HepG2 (cell line): ENCODE results near the gene MOK. TPM values are rescaled to one million over a fixed set of nuclear protein-coding genes. Genes with fewer than 3 reads are reported as not detected.

Experiments used
- CHD2 ChIP-seq: IDR thresholded peaks from 2 replicates; pipeline ENCODE4 v1.6.1; 2011; ENCODE audit warnings: low read depth, low read length, improper control_type of control experiment
- HNRNPLL ChIP-seq: fragments of 200-400 bp; formaldehyde crosslinking; IDR thresholded peaks from 2 replicates; pipeline ENCODE4 v1.6.1; 2017; ENCODE audit warnings: mild to moderate bottlenecking, low read depth, low read length; ENCODE audit not compliant: poor library complexity, severe bottlenecking
- IKZF4 ChIP-seq: sonication (generic); formaldehyde crosslinking; IDR thresholded peaks from 2 replicates; pipeline ENCODE4 v1.5.1; 2020; ENCODE audit warnings: borderline replicate concordance, mild to moderate bottlenecking, low read depth, missing genetic modification reagents; ENCODE audit errors: not compliant biosample characterization
- NCOR1 ChIP-seq: fragments of 200-600 bp; sonication (generic); IDR thresholded peaks from 2 replicates; pipeline ENCODE4 v1.7.0; 2017; ENCODE audit warnings: antibody characterized with exemption, low read length, borderline replicate concordance
- PTBP1 ChIP-seq: fragments of 200-400 bp; formaldehyde crosslinking; IDR thresholded peaks from 2 replicates; pipeline ENCODE4 v1.6.1; 2018; ENCODE audit warnings: low read length, low read depth; ENCODE audit not compliant: poor library complexity, severe bottlenecking
- RBFOX2 ChIP-seq: fragments of 200-400 bp; formaldehyde crosslinking; IDR thresholded peaks from 2 replicates; pipeline ENCODE4 v1.6.1; 2017; ENCODE audit warnings: low read depth, mild to moderate bottlenecking, low read length
- SIN3A ChIP-seq: IDR thresholded peaks from 2 replicates; pipeline ENCODE4 v1.6.1; 2011; ENCODE audit warnings: low read depth, mild to moderate bottlenecking, control low read depth, low read length, borderline replicate concordance
- SRSF4 ChIP-seq: fragments of 200-400 bp; formaldehyde crosslinking; IDR thresholded peaks from one replicate; pipeline ENCODE4 v1.6.1; 2018; ENCODE audit warnings: mild to moderate bottlenecking, low read depth, low read length, moderate library complexity; ENCODE audit not compliant: poor library complexity, severe bottlenecking
- TOE1 ChIP-seq: sonication (generic); formaldehyde crosslinking; IDR thresholded peaks from 2 replicates; pipeline ENCODE4 v1.4.0; 2020; ENCODE audit warnings: mild to moderate bottlenecking, missing genetic modification reagents
- ZNF468 ChIP-seq: sonication (generic); formaldehyde crosslinking; IDR thresholded peaks from 2 replicates; pipeline ENCODE4 v1.8.0; 2022; ENCODE audit warnings: mild to moderate bottlenecking, moderate library complexity, missing genetic modification reagents
- ZNF816 ChIP-seq: sonication (generic); formaldehyde crosslinking; IDR thresholded peaks from 2 replicates; pipeline ENCODE4 v1.8.0; 2022; ENCODE audit warnings: missing genetic modification reagents, mild to moderate bottlenecking, borderline replicate concordance
- polyA plus RNA-seq, 8 experiments: library from polyadenylated mRNA; depleted of rRNA in 3 of 8; stranded (reverse) in 7 of 8; unstranded in 1 of 8; fragments of >200 nt; fragmentation: Illumina TruSeq in 4 of 8; extraction: Trizol in 4 of 8; gene quantifications; 2 replicates each; pipeline versions ENCODE4 v1.2.1 to v1.2.3, GENCODE V29; 2011 to 2016; ENCODE audit warnings: low read depth in 4 of 8, missing spikeins in 1 of 8, mixed read lengths in 1 of 8; ENCODE audit not compliant: insufficient read depth in 1 of 8
- total RNA-seq, 5 experiments: library from RNA; depleted of rRNA; stranded (reverse); fragments of >200 nt; fragmentation: Illumina TruSeq; extraction: Trizol; gene quantifications; 2 replicates each; pipeline ENCODE4 v1.2.3, GENCODE V29; 2016; ENCODE audit warnings: low read depth in 1 of 5
- TF ChIP-seq, protein P1 (sequence below): sonication (generic); formaldehyde crosslinking; conservative IDR thresholded peaks from 2 replicates; pipeline ENCODE4 v1.8.0; 2022; ENCODE audit warnings: missing genetic modification reagents
- TF ChIP-seq, protein P2 (sequence below): sonication (generic); formaldehyde crosslinking; conservative IDR thresholded peaks from 2 replicates; pipeline ENCODE4 v1.8.0; 2022; ENCODE audit warnings: mild to moderate bottlenecking, moderate library complexity, missing genetic modification reagents
- TF ChIP-seq, protein P3 (sequence below): sonication (generic); formaldehyde crosslinking; IDR thresholded peaks from 2 replicates; pipeline ENCODE4 v1.8.1; 2023; ENCODE audit warnings: mild to moderate bottlenecking, missing genetic modification reagents
- TF ChIP-seq, protein P4 (sequence below): sonication (generic); formaldehyde crosslinking; conservative IDR thresholded peaks from 2 replicates; pipeline ENCODE4 v1.4.0; 2020; ENCODE audit warnings: missing genetic modification reagents
- TF ChIP-seq, protein P5 (sequence below): sonication (generic); formaldehyde crosslinking; IDR thresholded peaks from 2 replicates; pipeline ENCODE4 v1.5.0; 2020; ENCODE audit warnings: missing genetic modification reagents, mild to moderate bottlenecking, borderline replicate concordance
- TF ChIP-seq, protein P6 (sequence below): sonication (generic); formaldehyde crosslinking; IDR thresholded peaks from 2 replicates; pipeline ENCODE4 v1.5.0; 2020; ENCODE audit warnings: mild to moderate bottlenecking, missing genetic modification reagents

The MOK gene
- total and polyA plus RNA-seq, 2 of the 13 experiments (the other 11 are each of a cell fraction or from before 2014, with no cell fraction given), result 15.3 to 16.9 TPM

DNA sequence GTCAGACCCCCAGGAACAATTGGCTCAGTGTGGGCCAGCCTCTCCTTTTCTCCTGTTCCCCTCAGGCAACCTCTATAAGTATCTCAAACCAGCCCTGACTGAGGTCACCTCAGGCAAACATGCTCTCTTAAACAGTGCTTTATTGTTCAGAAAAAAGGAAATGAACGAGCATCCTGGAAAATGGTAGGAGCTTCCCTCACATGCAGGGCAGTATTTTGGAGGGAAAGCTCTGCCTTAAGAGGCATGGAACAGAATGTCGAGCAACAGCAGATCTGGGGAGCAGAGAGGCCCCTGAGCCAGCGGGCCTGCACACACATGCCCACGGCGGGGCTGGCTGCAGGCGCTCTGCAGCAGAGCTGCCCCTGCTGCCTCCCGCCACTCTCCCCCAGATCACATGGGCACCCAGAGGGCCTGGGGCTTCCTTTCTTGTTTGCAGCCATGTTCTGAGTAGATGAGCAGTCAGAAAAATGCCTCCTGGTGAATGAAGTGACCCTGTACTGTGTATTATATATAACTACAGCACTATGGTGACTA is 42.0 kb downstream of the MOK start (continued):
- TF ChIP-seq, protein P1, sequence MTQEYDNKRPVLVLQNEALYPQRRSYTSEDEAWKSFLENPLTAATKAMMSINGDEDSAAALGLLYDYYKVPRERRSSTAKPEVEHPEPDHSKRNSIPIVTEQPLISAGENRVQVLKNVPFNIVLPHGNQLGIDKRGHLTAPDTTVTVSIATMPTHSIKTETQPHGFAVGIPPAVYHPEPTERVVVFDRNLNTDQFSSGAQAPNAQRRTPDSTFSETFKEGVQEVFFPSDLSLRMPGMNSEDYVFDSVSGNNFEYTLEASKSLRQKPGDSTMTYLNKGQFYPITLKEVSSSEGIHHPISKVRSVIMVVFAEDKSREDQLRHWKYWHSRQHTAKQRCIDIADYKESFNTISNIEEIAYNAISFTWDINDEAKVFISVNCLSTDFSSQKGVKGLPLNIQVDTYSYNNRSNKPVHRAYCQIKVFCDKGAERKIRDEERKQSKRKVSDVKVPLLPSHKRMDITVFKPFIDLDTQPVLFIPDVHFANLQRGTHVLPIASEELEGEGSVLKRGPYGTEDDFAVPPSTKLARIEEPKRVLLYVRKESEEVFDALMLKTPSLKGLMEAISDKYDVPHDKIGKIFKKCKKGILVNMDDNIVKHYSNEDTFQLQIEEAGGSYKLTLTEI (CRISPR knock-in tag), result no peak
- TF ChIP-seq RBFOX2, result peak; percentile 56
- TF ChIP-seq, protein P2, sequence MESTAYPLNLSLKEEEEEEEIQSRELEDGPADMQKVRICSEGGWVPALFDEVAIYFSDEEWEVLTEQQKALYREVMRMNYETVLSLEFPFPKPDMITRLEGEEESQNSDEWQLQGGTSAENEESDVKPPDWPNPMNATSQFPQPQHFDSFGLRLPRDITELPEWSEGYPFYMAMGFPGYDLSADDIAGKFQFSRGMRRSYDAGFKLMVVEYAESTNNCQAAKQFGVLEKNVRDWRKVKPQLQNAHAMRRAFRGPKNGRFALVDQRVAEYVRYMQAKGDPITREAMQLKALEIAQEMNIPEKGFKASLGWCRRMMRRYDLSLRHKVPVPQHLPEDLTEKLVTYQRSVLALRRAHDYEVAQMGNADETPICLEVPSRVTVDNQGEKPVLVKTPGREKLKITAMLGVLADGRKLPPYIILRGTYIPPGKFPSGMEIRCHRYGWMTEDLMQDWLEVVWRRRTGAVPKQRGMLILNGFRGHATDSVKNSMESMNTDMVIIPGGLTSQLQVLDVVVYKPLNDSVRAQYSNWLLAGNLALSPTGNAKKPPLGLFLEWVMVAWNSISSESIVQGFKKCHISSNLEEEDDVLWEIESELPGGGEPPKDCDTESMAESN (CRISPR knock-in tag), result no peak
- TF ChIP-seq PTBP1, result no peak
- TF ChIP-seq ZNF816 (CRISPR knock-in tag), result no peak
- no peak for TF ChIP-seq SRSF4
- TF ChIP-seq, protein P3, sequence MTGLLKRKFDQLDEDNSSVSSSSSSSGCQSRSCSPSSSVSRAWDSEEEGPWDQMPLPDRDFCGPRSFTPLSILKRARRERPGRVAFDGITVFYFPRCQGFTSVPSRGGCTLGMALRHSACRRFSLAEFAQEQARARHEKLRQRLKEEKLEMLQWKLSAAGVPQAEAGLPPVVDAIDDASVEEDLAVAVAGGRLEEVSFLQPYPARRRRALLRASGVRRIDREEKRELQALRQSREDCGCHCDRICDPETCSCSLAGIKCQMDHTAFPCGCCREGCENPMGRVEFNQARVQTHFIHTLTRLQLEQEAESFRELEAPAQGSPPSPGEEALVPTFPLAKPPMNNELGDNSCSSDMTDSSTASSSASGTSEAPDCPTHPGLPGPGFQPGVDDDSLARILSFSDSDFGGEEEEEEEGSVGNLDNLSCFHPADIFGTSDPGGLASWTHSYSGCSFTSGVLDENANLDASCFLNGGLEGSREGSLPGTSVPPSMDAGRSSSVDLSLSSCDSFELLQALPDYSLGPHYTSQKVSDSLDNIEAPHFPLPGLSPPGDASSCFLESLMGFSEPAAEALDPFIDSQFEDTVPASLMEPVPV (CRISPR knock-in tag), result 0 out of 2 replicates have a peak, but pooled peaks have one; percentile 49
- TF ChIP-seq, protein P4, sequence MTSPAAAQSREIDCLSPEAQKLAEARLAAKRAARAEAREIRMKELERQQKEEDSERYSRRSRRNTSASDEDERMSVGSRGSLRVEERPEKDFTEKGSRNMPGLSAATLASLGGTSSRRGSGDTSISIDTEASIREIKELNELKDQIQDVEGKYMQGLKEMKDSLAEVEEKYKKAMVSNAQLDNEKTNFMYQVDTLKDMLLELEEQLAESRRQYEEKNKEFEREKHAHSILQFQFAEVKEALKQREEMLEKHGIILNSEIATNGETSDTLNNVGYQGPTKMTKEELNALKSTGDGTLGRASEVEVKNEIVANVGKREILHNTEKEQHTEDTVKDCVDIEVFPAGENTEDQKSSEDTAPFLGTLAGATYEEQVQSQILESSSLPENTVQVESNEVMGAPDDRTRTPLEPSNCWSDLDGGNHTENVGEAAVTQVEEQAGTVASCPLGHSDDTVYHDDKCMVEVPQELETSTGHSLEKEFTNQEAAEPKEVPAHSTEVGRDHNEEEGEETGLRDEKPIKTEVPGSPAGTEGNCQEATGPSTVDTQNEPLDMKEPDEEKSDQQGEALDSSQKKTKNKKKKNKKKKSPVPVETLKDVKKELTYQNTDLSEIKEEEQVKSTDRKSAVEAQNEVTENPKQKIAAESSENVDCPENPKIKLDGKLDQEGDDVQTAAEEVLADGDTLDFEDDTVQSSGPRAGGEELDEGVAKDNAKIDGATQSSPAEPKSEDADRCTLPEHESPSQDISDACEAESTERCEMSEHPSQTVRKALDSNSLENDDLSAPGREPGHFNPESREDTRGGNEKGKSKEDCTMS, result no peak
- TF ChIP-seq ZNF468 (CRISPR knock-in tag), result no peak
- no peak for TF ChIP-seq CHD2
- TF ChIP-seq HNRNPLL, result peak; percentile 21
- TF ChIP-seq SIN3A, result no peak
- no peak for TF ChIP-seq NCOR1
- no peak for TF ChIP-seq TOE1 (CRISPR knock-in tag)
- no peak for TF ChIP-seq IKZF4 (CRISPR knock-in tag)
- TF ChIP-seq, protein P5, sequence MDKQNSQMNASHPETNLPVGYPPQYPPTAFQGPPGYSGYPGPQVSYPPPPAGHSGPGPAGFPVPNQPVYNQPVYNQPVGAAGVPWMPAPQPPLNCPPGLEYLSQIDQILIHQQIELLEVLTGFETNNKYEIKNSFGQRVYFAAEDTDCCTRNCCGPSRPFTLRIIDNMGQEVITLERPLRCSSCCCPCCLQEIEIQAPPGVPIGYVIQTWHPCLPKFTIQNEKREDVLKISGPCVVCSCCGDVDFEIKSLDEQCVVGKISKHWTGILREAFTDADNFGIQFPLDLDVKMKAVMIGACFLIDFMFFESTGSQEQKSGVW (CRISPR knock-in tag), result no peak
- TF ChIP-seq, protein P6, sequence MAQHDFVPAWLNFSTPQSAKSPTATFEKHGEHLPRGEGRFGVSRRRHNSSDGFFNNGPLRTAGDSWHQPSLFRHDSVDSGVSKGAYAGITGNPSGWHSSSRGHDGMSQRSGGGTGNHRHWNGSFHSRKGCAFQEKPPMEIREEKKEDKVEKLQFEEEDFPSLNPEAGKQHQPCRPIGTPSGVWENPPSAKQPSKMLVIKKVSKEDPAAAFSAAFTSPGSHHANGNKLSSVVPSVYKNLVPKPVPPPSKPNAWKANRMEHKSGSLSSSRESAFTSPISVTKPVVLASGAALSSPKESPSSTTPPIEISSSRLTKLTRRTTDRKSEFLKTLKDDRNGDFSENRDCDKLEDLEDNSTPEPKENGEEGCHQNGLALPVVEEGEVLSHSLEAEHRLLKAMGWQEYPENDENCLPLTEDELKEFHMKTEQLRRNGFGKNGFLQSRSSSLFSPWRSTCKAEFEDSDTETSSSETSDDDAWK (CRISPR knock-in tag), result no peak
